Central memory CD4-positive, alpha-beta T cell (primary cell): ENCODE measurements around the gene KIAA0040.
A peak's percentile ranks its signal among the peaks of the same experiment; 100 is the strongest.

Experiments used
- DNase-seq: peaks from one replicate; pipeline ENCODE4 v3.0.0; 2022

Gene KIAA0040

GRCh38 chr1:175200678-175201521 lies 8.3 kb upstream of the KIAA0040 start:
- DNase-seq, result no peak

DNA sequence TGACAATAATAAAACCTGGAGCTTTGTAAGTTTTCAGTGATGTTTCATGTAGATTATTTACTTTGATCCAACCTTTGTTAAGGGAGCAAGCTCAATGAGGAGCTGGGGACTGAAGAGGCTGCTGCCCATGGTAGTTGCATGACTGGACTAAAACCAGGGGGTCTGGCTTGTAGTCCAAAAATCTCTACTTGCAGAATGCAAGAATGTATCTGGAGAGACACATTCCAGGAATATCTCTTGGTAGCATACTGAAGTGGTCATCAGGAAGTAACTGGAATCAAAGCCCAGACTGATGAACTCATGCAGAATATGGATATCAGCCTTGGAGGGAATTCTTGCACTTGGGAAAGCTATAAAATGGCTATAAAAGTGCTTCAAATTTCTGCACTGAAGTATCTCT lies 5.8 kb upstream of the KIAA0040 start:
- DNase-seq, result no peak

DNA sequence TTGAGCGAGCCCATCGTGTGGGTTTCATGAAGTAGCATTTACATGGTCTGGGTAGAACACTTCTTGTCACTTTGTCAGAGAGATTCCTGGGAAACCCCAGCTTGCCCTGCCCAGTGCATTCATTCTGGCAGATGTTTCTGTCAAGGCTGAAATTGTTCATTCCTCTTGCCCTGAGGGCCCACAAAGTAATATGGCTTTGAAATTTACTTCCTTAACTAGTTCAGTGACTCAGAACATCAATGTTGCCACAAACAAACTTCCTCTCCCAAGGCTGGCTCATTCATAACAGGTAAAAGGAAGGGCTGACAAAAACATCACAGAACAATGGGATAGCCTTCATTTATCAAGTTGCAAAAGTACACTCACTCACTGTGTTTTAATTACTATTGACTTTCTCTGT lies 5.0 kb upstream of the KIAA0040 start:
- no peak for DNase-seq

GRCh38 chr1:175195798-175196197 lies 3.2 kb upstream of the KIAA0040 start:
- no peak for DNase-seq

- DNase-seq, result no peak
Observed at GRCh38 chr1:175195281-175195680, 2.7 kb upstream of the KIAA0040 start.

DNA sequence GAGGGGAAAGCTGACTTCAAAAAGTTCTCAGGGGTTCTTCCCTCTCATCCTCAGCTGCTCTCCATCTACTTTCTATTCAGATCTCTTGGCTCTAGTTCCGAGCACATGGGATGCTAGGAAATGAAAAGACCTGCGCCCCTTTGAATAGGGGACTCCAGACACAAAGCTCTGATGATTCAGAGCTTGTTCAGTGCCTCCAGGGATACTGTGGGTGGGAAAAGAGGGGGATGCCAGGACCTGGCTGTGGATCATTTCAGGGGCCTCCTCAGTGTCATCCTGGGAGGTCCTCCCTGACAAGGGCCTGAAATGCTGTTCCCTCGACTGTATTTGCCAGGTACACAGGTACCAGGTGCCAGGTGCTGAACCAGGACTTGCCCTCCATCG lies 943 bp upstream of the KIAA0040 start:
- DNase-seq, result no peak

DNA sequence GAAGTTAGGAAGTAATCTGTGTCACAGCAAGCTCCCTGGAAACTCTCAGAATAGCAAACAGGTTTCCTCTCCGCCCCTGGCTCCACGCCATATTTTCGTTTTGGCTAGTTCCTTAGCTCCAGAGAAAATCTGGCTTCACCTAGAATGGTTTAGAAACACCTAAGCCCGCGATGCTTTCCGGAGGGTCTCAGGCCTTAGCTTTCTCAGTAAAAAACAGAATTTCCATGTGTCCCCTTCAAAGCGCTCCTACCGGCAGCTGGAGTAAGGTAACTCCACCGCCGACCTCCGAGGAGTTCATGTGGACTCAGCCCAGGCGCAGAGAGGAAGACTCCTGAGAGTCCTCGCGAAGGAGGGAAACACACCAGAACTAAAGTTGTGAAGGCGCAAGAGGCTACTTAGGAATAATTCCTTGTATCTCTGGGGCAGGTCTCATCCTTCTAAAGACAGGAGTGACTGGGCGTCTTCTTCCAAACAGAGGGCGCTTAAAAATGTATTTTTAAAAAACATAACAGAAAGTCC lies 406 bp downstream of the KIAA0040 start:
- peak; percentile 34 for DNase-seq

DNA sequence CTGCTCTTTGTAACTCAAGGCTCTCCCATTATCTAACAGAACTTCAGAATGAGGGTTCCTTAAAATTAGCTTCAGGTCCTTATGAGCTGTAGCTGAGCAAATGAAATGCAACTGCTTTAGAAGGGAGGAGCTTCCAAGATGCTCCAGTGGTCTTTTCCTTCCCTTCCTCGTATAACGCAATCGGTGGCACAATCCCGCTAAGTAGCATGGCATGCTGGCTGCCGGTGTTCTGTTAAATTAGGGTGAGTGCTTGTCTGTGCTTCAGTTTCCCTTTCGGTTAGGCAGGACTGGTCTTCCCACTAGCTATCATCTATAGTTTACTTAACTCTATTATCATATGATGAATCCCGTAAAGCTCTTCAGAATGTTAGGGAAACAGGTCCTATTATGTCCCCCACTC lies 917 bp downstream of the KIAA0040 start:
- peak; percentile 52 for DNase-seq

DNA sequence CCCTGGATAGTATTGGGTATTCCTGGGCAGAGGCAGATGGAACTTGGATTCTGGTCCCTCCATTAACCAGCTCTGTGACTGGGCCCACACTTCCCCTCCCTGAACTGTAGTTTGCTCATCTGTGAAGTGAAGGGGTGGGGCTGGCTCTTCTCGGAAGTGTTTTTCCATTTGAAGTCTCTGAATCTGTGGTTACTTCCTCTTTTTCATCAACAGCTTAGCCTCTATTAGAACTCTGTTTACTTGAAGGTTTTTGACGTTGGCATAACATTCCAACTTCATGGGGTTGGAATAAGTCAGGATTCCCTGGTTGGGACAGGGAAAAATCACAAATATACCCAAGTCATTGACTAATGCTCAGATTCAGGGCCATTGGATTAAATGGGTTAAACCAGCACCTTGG lies 3.6 kb downstream of the KIAA0040 start:
- DNase-seq, result peak; percentile 61

GRCh38 chr1:175186433-175187160 lies 6.0 kb downstream of the KIAA0040 start:
- DNase-seq, result no peak

DNA sequence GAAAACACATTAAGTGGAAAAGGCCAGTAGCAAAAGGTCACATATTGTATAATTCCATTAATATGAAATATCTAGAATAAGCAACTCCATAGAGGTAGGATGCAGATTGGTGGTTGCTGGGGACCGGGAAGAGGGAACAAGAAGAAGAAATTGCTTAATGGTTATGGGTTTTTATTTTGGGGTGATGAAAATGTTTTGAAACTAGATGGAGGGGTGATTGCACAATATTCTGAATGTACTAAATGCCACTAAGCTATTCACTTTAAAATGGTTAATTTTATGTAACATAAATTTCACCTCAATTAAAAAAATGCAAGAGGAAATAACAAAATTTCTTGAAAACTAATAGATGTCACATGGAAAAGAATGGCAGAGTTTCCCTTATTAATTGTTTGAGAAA lies 6.7 kb downstream of the KIAA0040 start:
- no peak for DNase-seq

DNA sequence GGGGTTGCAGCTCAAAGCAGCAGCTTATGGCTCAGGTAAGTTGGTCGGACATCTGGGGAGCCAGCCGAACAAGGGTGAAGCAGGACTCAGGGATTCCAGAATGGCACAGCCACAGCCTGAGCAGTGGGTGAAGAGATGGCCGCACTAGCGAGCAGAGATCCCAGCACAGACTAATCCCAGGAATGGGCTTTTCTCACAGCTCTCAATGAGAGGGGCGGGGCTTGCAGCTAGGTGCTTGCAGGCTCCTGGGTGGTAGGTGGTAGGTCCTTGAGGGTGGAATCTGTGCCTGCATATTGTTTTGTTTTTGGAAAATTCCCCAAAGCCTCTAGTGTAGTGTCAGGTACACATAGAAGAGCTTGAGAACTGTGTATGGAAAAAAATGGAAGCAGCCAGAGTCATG lies 9.0 kb downstream of the KIAA0040 start:
- DNase-seq, result no peak

GRCh38 chr1:175182201-175182746 lies 10.3 kb downstream of the KIAA0040 start:
- no peak for DNase-seq

DNA sequence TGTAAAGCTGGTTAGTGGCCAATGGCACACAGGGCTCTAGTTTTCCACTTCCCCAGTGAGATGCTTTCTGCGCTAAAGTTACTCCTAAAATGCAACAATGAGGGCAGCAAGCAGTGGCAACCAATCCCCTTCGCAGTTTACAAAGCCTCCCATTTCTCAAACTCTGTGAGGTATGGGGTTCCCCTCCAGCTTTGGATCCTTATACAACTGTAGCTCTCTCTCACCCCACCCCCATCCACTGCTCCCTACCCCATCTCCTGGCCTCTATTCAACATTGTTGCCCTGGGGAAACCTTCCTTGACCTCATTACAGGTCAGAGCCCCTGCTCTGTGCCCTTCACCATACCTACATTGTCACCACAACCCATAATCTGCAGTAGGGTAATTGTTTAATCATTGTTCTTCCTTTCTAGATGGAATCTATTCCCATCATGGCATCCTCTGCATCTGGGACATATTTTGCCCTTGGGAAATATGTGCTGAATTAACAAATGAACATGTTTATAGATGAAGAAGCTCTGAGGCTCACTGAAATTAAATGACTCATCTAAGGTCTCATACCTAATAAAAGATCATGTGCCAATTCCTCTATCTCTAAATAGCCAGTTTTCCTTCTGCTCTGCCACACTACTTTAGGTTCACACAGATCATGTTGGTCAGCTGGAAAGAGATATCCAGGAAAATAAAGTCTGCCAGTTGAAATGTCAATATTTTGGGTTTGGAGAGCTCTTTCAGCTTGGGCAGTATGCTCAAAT lies 12.6 kb downstream of the KIAA0040 start:
- DNase-seq, result no peak

GRCh38 chr1:175178456-175178855 lies 14.1 kb downstream of the KIAA0040 start:
- no peak for DNase-seq

- no peak for DNase-seq
Observed at GRCh38 chr1:175178056-175178455, 14.5 kb downstream of the KIAA0040 start.

- DNase-seq, result no peak
Observed at GRCh38 chr1:175176246-175176645, 16.3 kb downstream of the KIAA0040 start.

- DNase-seq, result peak; percentile 7
Observed at GRCh38 chr1:175174309-175175102, 18.1 kb downstream of the KIAA0040 start.

DNA sequence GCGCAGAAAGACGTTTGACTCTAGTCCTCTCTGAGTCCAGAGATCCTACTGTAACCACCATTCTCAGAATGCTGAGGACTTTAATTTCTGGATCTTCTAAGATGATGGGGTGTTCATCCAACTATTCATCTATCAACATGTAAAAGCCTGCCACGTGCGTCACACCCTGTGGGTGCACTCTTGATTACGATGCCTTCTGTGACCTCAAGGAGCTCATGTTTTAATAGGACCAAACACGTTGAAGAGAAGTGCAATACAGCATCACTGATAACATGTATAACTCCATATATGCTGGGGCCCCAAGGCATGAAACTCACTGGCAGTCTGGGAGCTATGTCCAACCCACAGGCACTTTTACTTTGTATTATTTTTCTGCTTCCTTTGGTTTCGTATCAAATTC lies 19.0 kb downstream of the KIAA0040 start:
- DNase-seq, result no peak

DNA sequence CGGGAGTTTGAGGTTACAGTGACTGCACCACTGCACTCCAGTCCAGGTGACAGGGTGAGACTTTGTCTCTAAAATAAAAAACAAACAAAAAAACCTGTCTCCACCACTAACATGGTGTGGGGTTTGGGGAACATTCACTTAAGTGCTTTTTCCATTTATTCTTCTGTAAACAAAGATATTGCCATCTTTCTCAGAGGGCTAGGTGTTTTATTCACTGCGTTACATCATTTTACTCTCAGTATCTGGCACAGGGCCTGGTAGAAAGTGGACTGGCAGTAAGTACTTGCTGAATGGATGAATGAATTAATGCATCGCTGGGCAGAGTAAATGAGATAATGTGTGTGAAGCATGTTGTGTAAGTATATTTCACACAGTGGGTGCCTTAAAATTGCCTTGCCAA lies 20.1 kb downstream of the KIAA0040 start:
- DNase-seq, result no peak

DNA sequence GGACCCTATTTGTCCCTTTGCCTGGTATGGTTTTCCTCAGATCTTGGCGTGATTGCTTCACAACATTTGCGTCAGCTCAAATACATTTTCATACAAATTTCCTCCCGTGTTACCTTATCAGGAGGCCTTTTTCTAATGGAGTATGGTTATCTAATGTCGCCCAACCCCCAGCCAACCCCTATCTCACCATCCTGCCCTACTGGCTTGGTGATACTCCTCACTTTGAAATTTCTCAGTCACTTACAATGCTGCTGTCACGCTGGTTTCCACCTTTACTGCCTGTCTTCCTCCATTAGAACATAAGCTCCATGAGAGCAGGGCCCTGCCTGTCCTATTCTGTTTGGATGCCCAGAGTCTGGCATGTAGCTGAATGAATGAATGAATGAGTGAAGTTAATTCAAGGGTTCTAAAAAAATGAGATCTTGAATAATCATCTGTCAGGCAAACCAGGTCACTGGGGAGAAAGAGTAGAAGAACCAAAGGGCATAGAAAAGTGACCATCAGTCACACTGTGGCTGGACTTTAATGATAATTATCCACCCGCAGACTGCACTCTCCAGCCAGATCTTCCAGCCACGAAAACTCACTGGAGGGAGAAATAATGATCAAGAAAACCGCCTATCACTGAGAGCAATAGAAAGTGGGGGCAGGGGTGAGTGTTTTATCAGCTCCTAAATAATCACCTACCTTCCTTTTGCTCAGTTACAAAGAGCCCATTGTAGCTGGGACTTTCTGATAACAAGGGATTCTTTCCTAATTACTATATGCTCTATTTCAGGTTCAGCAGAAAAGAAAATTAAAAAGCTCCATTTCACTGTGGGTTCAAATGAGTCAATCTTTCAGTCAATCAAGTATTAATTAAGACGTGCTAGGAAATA lies 21.3 kb downstream of the KIAA0040 start:
- no peak for DNase-seq
